ENCODE data around the gene MGAT4B. TPM values are rescaled to one million over a fixed set of nuclear protein-coding genes. Genes with fewer than 3 reads are reported as not detected.

MGAT4B gene
- total and polyA plus RNA-seq, 4 donors, result 42.0 to 156 (median 83.7) TPM

DNA sequence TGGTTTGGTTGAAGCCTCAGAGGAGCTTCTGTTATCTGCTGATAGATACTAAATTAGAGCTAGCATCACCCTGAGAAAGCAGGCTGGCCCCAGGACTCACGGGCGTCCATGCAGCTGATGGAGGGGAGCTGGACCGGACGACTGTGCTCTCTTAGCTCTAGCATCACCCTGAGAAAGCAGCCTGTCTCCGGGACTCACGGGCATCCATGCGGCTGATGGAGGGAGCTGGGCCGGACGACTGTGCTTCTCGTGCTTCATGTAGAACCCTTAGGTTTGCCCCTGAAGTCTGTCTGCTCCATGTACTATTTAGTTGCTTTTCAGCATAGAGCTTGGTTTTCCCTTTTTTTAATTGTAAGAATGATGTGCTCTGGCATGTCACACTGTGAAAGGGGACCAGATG is 29.2 kb downstream of the MGAT4B start:
- Histone ChIP-seq H3K9ac (ENCODE audit: low read depth in 1 of 2, low read length in 2 of 2) (no peak overlapping the region), H3K4me1 (ENCODE audit: control insufficient read depth in 4 of 4, insufficient read depth in 4 of 4, low read length in 3 of 4) (no peaks in the 10 kb centered on the region), H3K36me3 (ENCODE audit: control insufficient read depth in 4 of 4, insufficient read depth in 3 of 4, low read depth in 1 of 4, low read length in 3 of 4) (peaks cover 6 to 46% (median 26%) of the 10 kb centered on the region in 4 donors), H3K27me3 (ENCODE audit: control insufficient read depth in 4 of 4, insufficient read depth in 4 of 4, low read length in 3 of 4) (no peaks in the 10 kb centered on the region), H3K4me3 (ENCODE audit: low read depth in 1 of 3, low read length in 3 of 3) (no peak overlapping the region), H3K9me3 (ENCODE audit: control insufficient read depth in 4 of 4, low read length in 3 of 4) (no peaks in the 10 kb centered on the region), H3K27ac (ENCODE audit: low read depth in 1 of 2, low read length in 2 of 2) (no peak overlapping the region)
- TF ChIP-seq TAF1 (conservative IDR thresholded peaks at IDR 0.05), result no peak
- no peak for TF ChIP-seq GABPA (IDR thresholded peaks at IDR 0.05 in 1 of 2, conservative IDR thresholded peaks at IDR 0.05 in 1 of 2)
- TF ChIP-seq, protein P1, sequence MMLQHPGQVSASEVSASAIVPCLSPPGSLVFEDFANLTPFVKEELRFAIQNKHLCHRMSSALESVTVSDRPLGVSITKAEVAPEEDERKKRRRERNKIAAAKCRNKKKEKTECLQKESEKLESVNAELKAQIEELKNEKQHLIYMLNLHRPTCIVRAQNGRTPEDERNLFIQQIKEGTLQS (IDR thresholded peaks at IDR 0.05), result no peak
- no peak for TF ChIP-seq NR2F2 (IDR thresholded peaks at IDR 0.05)
- TF ChIP-seq YY1 (IDR thresholded peaks at IDR 0.05), result no peak
- TF ChIP-seq, protein P2, sequence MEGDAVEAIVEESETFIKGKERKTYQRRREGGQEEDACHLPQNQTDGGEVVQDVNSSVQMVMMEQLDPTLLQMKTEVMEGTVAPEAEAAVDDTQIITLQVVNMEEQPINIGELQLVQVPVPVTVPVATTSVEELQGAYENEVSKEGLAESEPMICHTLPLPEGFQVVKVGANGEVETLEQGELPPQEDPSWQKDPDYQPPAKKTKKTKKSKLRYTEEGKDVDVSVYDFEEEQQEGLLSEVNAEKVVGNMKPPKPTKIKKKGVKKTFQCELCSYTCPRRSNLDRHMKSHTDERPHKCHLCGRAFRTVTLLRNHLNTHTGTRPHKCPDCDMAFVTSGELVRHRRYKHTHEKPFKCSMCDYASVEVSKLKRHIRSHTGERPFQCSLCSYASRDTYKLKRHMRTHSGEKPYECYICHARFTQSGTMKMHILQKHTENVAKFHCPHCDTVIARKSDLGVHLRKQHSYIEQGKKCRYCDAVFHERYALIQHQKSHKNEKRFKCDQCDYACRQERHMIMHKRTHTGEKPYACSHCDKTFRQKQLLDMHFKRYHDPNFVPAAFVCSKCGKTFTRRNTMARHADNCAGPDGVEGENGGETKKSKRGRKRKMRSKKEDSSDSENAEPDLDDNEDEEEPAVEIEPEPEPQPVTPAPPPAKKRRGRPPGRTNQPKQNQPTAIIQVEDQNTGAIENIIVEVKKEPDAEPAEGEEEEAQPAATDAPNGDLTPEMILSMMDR (IDR thresholded peaks at IDR 0.05; ENCODE audit: low read depth, low read length, missing input control), result no peak
- no peak for TF ChIP-seq FOXA2 (IDR thresholded peaks at IDR 0.05)
- WGBS, result 96% methylated on average over 10 of the region's 10 CpGs
- DNase-seq (ENCODE audit: low spot score), result no peak

DNA sequence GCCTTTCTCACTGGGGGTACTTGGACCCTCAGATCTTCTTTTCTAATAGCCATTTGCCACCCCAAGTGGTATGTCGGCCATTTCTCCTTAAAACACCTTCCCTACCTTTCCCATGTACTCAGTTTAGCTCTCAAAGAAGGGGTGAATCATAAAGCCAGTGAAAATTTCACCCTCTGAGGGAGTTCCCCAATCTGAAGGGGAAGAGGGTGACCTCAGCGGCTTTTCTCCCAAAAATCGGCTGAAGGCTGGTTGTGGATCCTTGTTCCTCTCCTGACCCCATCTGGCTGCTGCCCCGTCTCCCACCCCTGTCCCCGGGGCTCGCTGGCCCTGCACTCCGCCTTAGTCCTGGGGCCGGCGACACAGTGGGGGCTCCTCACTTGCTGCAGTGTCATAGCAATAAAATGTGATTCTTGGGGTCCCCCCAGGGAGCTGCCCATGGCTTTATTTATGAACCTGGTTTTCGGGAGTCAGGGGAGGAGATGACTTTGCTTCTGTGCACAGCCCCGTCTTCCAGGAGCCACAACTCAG is 30.2 kb downstream of the MGAT4B start:
- TF ChIP-seq, protein P1 (IDR thresholded peaks at IDR 0.05), result no peak
- TF ChIP-seq GABPA (IDR thresholded peaks at IDR 0.05 in 1 of 2, conservative IDR thresholded peaks at IDR 0.05 in 1 of 2) (no peak), EGR1 (IDR thresholded peaks at IDR 0.05; ENCODE audit: low read depth in 2 of 2) (no peak), FOXA2 (IDR thresholded peaks at IDR 0.05) (no peak)
- Histone ChIP-seq H3K9ac (ENCODE audit: low read depth in 1 of 2, low read length in 2 of 2) (no peak overlapping the region), H3K36me3 (ENCODE audit: control insufficient read depth in 4 of 4, insufficient read depth in 3 of 4, low read depth in 1 of 4, low read length in 3 of 4) (peaks cover 7 to 53% (median 35%) of the 10 kb centered on the region in 4 donors), H3K27me3 (ENCODE audit: control insufficient read depth in 4 of 4, insufficient read depth in 4 of 4, low read length in 3 of 4) (no peaks in the 10 kb centered on the region), H3K27ac (ENCODE audit: low read depth in 1 of 2, low read length in 2 of 2) (no peak overlapping the region), H3K9me3 (ENCODE audit: control insufficient read depth in 4 of 4, low read length in 3 of 4) (no peaks in the 10 kb centered on the region), H3K4me1 (ENCODE audit: control insufficient read depth in 4 of 4, insufficient read depth in 4 of 4, low read length in 3 of 4) (no peaks in the 10 kb centered on the region), H3K4me3 (ENCODE audit: low read depth in 1 of 3, low read length in 3 of 3) (no peak overlapping the region)
- no peak for DNase-seq (ENCODE audit: low spot score)
- WGBS, result 90% methylated on average over 11 of the region's 11 CpGs

DNA sequence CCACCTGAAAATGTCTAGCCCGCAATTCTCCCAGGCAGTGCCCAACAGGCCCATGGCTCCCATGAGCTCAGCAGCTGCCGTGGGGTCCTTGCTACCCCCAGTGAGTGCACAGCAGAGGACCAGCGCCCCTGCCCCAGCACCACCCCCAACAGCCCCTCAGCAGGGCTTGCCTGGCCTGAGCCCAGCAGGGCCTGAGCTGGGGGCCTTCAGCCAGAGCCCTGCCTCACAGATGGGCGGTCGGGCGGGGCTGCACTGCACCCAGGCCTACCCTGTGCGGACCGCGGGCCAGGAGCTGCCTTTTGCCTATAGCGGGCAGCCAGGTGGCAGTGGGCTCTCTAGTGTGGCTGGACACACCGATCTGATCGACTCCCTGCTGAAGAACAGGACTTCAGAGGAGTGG is 32.2 kb downstream of the MGAT4B start:
- TF ChIP-seq HNF4G (IDR thresholded peaks at IDR 0.05), result no peak
- no peak for TF ChIP-seq TAF1 (conservative IDR thresholded peaks at IDR 0.05)
- TF ChIP-seq RXRA (IDR thresholded peaks at IDR 0.05), result no peak
- TF ChIP-seq, protein P3, sequence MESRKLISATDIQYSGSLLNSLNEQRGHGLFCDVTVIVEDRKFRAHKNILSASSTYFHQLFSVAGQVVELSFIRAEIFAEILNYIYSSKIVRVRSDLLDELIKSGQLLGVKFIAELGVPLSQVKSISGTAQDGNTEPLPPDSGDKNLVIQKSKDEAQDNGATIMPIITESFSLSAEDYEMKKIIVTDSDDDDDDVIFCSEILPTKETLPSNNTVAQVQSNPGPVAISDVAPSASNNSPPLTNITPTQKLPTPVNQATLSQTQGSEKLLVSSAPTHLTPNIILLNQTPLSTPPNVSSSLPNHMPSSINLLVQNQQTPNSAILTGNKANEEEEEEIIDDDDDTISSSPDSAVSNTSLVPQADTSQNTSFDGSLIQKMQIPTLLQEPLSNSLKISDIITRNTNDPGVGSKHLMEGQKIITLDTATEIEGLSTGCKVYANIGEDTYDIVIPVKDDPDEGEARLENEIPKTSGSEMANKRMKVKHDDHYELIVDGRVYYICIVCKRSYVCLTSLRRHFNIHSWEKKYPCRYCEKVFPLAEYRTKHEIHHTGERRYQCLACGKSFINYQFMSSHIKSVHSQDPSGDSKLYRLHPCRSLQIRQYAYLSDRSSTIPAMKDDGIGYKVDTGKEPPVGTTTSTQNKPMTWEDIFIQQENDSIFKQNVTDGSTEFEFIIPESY (IDR thresholded peaks at IDR 0.05), result no peak
- TF ChIP-seq SP1 (IDR thresholded peaks at IDR 0.05), result no peak
- TF ChIP-seq, protein P4, sequence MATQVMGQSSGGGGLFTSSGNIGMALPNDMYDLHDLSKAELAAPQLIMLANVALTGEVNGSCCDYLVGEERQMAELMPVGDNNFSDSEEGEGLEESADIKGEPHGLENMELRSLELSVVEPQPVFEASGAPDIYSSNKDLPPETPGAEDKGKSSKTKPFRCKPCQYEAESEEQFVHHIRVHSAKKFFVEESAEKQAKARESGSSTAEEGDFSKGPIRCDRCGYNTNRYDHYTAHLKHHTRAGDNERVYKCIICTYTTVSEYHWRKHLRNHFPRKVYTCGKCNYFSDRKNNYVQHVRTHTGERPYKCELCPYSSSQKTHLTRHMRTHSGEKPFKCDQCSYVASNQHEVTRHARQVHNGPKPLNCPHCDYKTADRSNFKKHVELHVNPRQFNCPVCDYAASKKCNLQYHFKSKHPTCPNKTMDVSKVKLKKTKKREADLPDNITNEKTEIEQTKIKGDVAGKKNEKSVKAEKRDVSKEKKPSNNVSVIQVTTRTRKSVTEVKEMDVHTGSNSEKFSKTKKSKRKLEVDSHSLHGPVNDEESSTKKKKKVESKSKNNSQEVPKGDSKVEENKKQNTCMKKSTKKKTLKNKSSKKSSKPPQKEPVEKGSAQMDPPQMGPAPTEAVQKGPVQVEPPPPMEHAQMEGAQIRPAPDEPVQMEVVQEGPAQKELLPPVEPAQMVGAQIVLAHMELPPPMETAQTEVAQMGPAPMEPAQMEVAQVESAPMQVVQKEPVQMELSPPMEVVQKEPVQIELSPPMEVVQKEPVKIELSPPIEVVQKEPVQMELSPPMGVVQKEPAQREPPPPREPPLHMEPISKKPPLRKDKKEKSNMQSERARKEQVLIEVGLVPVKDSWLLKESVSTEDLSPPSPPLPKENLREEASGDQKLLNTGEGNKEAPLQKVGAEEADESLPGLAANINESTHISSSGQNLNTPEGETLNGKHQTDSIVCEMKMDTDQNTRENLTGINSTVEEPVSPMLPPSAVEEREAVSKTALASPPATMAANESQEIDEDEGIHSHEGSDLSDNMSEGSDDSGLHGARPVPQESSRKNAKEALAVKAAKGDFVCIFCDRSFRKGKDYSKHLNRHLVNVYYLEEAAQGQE (IDR thresholded peaks at IDR 0.05), result no peak
- no peak for TF ChIP-seq FOXA2 (IDR thresholded peaks at IDR 0.05)
- no peak for TF ChIP-seq EGR1 (IDR thresholded peaks at IDR 0.05; ENCODE audit: low read depth in 2 of 2)
- TF ChIP-seq, protein P5, sequence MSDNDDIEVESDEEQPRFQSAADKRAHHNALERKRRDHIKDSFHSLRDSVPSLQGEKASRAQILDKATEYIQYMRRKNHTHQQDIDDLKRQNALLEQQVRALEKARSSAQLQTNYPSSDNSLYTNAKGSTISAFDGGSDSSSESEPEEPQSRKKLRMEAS (IDR thresholded peaks at IDR 0.05), result no peak
- TF ChIP-seq HNF4A (conservative IDR thresholded peaks at IDR 0.05), result no peak
- no peak for TF ChIP-seq YY1 (IDR thresholded peaks at IDR 0.05)
- no peak for TF ChIP-seq JUND (IDR thresholded peaks at IDR 0.05)
- TF ChIP-seq, protein P2 (IDR thresholded peaks at IDR 0.05; ENCODE audit: low read depth, low read length, missing input control), result no peak
- Histone ChIP-seq H3K4me3 (ENCODE audit: low read depth in 1 of 3, low read length in 3 of 3) (no peak overlapping the region), H3K9me3 (ENCODE audit: control insufficient read depth in 4 of 4, low read length in 3 of 4) (no peaks in the 10 kb centered on the region), H3K9ac (ENCODE audit: low read depth in 1 of 2, low read length in 2 of 2) (no peak overlapping the region), H3K27me3 (ENCODE audit: control insufficient read depth in 4 of 4, insufficient read depth in 4 of 4, low read length in 3 of 4) (no peaks in the 10 kb centered on the region), H3K36me3 (ENCODE audit: control insufficient read depth in 4 of 4, insufficient read depth in 3 of 4, low read depth in 1 of 4, low read length in 3 of 4) (peaks cover 15 to 61% (median 46%) of the 10 kb centered on the region in 4 donors), H3K4me1 (ENCODE audit: control insufficient read depth in 4 of 4, insufficient read depth in 4 of 4, low read length in 3 of 4) (no peaks in the 10 kb centered on the region), H3K27ac (ENCODE audit: low read depth in 1 of 2, low read length in 2 of 2) (no peak overlapping the region)
- DNase-seq (ENCODE audit: low spot score), result no peak
- 98% methylated on average over 12 of the region's 12 CpGs for WGBS
